UCSD-AML1 (cell line): ENCODE data around the gene CDH13.

ENCODE experiments used
- DNase-seq: peaks from one replicate; lab custom pipeline; 2025; ENCODE audit not compliant: unreplicated experiment; lab: John Stamatoyannopoulos, UW

The CDH13 gene

DNA sequence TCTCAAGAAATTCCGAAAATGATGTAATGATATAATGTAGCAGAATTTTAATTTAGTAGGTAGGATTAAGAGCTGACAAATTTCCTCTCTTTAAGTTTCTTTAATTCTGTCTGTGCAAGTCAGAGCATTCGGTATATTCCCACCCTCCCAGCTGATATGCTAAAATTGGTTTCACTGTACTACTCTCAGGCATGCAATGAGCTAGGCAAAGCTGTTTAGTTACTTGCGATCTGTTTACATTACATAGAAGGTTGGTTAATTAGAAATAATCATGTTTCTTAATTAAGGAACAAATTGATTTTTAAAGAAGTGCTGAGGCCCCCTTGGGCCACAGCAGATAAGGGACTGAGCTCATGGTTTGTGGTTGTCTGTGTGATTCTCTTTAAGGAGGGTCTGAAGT, 748.2 kb downstream of the CDH13 start:
- no peak for DNase-seq

DNA sequence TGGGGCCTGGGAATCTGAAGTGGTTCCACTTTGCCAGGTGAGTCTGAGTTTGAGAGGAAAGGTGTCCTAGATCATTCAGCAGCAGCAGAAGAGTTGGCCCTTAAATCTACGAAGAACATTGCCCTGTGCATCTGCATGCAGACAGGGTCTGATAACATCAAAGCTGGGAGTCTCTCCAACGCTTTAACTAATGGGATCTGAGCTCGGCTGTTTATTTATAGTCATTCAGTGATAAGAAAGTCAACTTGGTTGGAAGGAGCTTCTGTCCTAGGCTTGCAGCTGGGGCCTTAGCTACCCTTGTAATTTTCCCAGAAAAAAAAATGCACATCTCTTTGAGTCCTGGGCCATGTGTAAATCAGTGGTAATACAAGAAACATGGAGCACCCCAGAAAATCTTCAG, 763.0 kb downstream of the CDH13 start:
- no peak for DNase-seq

DNA sequence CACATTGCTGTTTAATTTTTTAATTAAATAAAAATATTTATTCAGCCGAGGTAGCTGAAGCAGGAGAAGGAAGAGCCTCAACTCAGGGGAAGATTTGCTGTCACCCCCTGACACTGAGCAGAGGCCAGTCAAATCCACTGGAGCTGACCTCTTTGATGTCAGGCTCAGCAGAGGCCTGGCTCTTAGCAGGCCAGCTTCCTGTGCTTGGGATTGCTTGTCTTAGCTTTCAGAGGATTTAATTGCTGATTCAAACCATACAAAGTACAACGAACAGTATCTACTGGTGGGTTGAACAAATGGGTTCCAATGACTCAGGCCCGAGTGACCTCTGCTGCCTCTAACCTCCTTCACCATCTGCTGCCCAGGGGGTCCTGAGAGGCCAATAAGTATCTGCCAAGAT, 764.0 kb downstream of the CDH13 start:
- DNase-seq = no peak

DNA sequence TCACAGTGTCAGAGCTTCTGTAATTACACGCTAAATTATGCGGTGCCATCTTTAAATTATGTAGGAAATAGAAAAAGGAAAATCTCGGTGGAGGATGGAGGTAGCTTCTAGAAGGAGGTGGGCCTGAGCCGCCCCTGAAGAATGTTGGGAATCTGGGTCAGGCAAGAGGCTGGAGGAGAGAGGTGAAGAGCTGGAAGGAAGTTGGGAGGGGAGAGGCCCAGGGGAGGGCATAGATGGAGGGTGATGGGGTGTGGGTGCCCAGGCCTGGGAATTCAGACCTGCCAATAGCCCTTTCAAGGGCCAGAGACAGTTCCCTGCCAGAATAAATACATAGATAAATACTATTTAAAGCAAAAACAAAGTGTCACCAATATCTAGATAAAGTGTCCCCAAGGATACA, 766.0 kb downstream of the CDH13 start:
- DNase-seq = no peak

DNA sequence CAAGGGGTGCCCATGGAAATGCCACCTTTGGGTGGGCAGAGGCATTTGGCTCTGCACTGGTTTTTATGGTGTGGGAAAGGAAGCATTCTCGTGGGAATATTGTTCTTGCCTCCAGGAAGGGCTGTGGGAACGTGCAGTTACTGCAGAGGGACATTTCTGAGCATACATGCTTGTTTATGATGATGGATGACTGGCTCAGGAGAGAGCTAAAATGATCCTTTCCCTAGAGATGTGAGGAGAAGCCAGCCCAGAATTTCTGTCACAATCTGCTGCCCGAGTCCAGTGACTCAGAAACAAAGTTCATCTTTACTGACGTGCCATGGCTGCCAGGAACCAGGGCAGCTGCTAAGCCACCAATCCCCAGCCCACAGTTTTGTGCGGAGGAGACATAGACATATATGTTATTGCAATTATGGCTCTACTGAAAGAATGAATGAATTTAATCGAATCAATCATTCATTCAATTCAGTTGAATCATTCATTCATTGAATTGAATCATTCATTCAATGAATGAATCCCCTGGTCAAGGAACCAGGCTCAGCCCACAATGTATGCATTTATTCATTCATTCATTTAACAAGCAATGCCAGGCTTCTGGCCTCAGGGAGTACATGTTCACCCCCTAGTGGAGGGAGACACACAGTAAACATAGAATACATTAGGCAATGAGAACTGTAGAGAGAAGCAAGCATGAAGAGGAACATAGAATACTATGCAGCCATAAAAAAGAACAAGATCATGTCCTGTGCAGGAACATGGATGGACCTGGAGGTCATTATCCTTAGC, 766.6 kb downstream of the CDH13 start:
- DNase-seq = no peak

DNA sequence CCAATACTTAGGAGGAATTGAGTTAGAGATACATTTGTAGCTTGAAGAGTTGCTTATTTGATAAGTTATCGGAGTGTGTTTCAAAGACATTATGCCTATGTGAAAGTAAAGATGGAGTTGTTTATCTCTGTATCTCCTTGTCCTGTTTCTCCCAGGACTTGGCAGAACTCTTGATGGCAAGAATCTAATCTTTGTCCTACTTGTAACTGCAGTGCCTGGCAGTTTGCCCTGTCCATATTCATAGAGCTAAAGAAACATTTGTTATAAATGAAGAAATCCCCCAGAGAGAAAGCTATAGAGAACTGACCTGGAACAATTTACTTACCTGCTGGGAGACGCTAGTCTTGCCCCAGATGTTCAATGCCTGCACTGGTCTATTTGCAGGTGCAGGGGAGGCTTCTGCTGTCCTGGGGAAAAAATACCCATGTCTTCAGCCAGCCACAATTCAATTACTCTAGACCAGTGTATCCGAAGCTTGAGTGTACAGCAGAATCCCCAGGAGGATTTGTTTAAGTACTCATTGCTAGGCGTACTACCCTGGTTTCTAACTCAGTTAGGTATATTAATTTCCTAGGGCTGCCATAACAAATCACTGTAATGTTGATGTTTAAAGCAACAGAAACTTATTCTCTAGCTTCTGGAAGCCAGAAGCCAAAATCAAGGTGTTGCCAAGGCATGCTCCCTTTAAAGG, 771.0 kb downstream of the CDH13 start:
- DNase-seq = no peak

DNA sequence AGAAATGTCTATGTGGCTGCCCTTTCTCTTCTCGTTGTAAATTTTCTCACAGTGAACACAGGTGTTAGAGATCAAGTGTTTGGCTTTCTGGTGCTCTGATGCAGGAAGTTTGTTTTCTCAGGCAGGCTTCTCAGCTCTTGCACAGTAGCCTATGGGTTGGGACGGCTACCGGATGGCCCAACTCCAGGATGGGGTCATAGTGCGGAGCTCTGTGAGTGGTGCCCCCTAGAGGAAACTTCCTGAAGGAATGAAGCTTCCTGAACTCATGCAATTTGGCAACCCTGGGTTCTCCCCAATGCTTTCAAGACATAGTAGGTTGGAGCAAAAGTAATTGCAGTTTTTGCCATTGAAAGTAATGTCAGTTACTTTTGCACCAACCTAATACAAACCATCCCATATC, 773.5 kb downstream of the CDH13 start:
- no peak for DNase-seq

DNA sequence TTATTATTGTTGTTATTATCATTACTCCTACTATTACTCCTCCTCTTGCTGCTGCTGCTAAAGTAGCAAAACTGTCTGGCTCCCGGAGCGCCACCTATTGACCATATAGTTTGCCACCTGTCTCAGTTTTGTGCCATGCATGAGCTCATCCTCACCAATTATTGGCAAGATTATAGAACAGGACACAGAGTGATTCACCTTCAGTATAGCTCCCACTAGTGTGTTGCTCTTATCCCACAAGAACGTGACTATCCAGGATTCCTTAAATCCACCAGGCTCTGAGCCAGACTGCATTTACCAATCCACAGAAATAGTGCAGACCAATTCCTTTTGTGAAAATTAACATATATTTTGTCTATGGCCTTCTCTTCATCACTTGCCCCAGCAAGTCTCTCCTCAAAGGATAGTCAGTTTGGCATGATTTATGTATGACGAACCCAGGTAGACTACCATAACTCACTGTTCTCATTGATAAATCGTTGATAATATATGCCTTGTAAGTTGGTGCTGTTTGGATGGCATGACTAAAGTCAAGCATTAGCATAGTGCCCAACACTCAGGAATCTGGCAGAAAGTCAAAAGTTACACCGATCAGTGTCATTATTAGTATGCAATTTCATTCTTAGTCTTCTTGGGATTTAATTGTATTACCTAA, 775.5 kb downstream of the CDH13 start:
- DNase-seq = no peak

DNA sequence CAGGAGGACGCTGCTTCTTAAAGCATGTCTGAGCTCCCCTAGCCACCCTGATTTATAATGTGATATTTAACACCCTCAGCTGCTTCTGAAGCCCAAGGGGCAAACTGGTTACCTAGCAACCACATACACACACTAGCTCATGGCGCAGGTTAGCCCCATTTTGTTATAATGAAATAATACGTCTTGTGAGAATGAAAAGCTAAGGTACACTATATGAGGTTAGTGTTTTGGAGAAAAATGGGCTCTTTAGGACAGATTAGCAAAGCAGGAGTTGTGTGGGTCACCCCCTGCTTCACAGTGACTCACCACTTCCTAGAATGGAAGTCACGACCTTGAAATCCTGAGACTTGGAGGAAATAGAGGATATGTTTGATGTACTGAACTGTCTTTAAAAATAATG, 776.2 kb downstream of the CDH13 start:
- DNase-seq = no peak

DNA sequence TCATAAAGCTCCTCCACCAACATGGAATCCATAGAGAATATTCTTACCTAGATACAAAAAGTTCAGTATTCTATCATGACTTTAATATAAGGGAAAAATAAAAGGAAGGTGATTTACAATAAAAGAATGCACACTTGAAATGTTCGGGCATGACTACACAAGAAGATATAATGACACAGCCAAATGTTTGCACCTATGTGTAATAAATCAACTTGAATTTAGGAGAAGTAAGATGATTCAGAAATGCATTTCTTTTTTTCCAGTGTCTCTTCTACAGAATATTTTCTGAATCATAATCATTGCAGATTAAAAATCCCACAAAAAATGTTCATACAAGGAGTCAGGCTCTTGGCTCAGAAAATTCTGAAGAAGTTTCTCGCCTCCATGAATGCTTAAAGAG, 777.0 kb downstream of the CDH13 start:
- DNase-seq = no peak

DNA sequence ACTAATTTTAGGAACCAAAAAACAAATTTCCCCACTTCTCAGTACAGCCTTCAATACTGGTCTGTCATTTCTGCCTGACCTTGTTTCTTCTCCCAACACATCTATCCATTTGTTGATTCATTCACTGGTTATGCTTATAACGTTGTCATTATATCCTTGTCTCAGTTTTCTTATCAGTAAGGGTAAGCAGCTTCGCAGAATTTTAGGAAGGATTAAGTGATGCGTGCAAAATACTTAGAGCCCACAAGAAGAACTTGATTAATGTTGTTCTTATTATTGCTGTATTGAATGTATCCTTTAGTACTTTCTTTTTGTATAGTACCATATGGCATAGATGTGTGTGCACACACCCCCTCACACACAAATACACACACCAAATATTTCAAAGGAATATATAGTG, 777.5 kb downstream of the CDH13 start:
- no peak for DNase-seq

DNA sequence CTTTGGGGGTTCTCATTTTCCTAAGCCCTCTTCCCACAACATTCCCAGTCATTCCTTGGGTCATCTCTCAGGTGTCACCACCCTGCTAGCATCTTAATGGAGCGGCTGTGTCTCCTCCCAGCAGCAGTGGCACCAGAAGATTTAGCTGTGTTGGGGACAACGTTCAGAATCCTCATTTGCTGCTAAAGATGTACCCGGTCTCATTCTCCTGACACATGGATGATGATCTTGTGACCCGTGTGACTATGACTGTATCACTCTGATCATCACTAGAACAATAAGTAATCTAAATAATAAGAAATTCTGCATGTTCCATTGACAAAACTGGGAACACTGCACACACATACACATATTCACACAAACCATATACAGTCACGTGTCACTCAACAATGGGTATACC, 781.2 kb downstream of the CDH13 start:
- no peak for DNase-seq

DNA sequence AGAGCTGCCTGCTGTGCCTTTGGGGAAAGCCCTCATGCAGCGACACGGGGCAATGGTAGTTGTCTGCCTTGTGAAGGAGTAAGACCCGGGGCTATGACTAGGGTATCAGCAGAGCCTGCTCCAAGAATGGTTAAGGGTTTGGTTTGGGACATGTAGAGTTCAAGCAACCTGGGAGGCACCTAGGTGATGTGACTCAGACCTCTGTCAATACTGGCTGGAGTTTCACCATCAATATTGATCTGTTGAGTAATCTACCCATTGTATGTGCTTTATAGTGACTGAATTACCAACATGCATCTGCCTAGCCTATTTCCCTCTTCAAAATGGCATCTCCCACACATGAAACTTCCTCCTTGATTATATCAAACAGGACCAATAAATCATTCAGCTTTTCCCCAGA, 782.6 kb downstream of the CDH13 start:
- DNase-seq = no peak

DNA sequence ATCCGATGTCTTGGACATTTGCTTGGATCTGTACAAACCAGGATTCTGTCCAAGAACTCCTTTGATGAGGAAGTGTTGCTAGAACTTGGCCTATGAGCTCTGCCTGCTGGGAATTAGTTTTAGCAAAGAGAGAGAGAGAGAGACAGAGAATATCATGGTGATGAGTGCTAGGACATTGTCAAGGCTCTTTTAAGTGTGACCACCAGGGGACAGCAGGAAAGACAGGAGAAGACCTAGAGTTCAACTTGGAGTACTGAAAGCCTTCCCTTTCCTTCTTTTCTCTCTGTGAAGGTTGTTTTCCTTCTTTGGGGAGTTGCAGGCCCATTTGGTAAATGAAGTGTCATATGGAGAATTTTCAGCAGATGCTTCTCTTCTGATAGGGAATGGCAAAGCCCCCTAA, 791.8 kb downstream of the CDH13 start:
- DNase-seq = no peak

DNA sequence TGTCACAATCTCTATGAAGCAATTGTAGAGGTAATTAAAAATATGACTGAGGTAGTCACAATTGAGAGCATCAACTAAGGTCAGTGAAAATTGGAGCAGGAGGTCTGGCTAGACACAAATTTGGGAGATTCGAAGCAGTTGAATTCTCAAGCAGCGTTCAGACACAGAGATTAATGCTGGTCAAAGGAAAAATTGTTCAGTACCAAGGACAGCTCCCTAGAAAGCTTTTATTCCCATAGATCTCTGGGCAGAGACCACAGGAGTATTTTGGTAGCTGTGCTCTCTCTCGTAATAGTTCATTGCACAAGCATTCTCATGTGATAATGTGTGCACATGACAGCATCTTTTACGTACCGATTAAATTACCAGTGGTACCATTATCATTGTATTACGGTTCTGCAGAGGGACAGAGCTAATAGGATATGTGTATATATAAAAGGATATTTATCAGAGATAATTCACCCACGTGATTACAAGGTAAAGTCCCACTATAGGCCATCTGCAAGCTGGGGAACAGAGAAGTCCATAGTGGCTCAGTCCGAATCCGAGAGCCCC, 793.5 kb downstream of the CDH13 start:
- DNase-seq = no peak

DNA sequence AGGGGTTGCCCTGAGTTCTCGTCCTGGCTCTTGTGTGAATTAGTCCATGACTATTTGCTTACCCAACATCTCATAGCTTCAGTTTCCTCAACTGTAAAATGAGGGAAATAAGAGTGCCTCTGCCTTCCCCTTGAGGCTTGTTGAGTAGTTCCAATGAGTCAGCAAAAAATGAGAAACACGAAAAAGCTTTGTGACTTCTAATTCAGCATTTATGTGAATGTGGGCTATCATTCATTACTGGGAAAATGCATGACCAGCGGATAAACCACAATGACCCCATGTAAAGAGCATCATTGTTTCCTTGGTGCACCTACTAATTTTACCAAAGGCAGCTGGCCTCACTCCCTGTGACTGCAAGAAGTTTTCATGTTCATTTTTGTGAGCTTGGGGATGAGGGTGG, 806.4 kb downstream of the CDH13 start:
- DNase-seq = no peak

DNA sequence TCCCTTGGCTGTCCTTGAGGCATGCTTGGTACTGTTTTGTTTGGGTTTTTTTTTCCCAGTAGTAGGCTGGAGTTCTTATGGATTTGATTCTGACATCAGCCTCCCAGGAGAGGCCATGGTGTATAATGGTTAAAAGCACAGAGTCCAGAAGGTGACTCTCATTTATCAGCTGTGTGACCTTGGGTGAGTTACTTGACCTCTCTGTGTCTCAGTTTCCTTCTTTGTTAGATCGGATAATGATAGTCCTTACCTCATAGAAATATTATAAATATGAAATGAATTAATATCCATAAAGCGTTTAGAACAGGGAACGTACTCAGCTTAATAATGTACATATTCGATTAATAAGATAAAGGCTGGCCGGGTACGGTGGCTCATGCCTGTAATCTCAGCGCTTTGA, 810.3 kb downstream of the CDH13 start:
- DNase-seq = no peak

DNA sequence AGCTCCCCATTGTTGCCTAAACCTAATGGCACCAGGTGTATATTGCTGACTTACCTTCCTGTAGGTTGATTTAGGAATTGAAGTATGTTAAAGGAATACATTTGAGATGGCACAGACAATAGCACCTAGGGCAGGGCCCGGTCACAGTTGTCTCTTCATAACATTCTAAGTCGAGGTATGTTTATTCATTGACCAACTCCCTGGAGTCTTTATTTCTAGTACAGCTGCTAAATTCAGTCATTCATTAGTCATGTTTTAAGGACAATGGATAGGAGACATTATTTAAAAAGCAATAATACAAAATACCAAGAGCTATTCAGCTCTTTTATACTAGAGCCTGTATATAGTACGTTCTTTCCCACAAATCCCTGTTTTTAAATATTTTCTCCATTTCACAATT, 811.6 kb downstream of the CDH13 start:
- DNase-seq = no peak

DNA sequence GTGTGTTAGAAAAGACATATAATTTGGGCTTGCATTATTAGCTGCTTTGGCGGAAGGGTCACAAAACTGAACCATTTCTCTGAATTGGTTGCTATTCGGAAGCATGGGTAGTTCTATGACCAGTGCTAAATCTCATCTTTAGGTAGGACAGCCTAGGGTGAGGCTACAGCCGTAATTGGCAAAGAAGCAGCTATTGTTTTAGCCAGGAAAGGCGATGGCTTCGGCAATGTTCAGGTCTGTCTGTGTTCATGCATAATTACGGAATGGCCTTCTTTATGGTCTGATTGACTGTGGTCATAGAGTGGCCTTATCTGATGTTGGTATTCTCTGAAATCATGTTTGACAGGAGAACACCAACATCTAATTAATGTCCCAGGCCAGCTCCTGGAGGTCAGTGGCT, 812.6 kb downstream of the CDH13 start:
- DNase-seq = no peak

DNA sequence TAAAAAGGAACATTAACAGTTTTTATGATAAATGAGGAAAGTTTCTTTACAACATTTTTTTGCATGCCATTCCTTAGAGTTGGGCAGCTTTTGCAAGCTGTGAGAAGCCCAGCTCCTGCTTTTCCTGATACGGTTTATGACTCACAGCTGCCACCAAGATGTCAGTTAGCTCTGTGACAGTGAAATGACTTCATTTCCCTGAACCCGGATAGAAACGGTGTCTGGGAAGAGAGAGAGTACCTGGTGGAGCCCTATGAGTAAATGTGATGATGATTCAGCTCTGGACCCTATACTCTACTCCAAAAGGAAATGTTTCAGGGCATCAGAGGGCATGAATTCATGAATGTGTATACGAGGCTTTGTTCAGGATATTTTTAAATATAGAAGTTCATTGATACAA, 814.7 kb downstream of the CDH13 start:
- no peak for DNase-seq

DNA sequence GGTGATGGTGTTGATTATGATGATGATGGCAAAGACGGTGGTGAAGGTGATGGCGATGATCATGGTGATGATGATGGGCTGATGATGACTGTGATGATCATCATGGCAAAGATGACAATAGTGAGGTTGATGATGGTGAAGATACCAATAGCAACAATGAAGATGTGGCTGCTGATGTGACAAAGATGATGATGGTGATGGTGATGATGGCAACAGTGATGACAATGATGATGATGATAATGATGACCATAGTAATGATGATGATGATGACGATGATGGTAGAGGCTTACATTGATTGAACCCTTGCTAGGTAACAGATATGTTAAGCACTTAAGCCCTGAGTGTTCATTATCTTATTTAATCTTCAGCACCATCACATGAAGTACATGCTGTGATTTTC, 817.2 kb downstream of the CDH13 start:
- no peak for DNase-seq

DNA sequence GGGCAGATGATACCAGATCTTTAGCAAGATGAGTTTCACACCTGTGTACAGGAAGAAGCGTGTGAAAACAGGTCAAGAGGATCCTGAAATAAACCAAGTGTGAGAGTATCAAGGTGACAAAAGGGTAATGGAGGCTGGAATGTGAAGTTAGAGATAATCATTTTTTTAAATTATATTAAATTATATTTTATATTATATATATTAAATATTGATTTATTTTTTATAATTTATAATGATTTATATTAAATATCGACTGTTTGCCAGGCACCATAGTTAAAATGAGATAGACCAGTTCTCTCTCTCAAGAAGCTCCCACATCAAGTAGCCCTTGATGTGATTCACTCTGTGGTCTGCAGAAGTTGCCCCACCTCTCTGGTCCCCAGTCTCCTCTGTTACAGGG, 820.8 kb downstream of the CDH13 start:
- no peak for DNase-seq
